COR-L47 (cell line): ENCODE measurements around the gene GALNT12.
A peak's percentile ranks its signal among the peaks of the same experiment; 100 is the strongest.

Experiments
- DNase-seq: peaks from one replicate; lab custom pipeline; 2025; lab: John Stamatoyannopoulos, UW

The GALNT12 gene

DNA sequence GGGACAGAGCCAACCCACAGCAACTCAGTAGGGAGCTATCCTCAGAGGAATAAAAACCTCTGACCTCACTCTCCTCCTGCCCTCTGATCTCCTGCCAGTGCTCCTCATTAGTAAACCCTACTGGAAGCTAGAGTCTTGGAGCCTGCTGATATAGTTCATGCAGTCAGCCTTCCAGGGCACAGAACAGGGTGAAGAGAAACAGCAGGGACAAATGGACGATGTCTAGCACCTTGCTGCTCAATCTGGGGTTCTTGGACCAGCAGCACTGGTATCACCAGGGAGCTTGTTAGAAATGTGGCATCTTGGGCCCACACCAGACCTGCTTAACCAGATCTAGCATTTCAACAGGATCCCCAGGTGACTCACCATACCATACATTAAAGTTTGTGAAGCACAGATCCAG is 5.5 kb upstream of the GALNT12 start:
- no peak for DNase-seq

DNA sequence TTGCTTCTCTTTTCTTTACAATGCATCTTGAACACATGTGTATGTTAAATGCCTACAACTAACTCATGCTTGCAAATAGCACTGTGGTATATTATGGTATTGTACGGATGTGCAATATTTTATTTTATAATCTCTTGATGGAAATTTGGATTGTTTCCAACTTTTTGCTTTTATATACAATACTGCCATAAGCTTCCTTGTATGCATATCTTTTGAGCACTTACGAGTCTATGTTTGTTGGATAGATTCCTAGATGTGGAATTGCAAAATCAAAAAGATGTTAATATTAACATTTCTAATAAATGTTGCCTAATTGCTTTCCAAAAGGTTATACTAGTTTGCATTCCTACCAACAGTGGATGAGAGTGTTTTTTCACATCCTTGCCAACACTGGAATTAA is 3.4 kb upstream of the GALNT12 start:
- no peak for DNase-seq

GRCh38 chr9:98805506-98806272 is 1.8 kb upstream of the GALNT12 start:
- no peak for DNase-seq

DNA sequence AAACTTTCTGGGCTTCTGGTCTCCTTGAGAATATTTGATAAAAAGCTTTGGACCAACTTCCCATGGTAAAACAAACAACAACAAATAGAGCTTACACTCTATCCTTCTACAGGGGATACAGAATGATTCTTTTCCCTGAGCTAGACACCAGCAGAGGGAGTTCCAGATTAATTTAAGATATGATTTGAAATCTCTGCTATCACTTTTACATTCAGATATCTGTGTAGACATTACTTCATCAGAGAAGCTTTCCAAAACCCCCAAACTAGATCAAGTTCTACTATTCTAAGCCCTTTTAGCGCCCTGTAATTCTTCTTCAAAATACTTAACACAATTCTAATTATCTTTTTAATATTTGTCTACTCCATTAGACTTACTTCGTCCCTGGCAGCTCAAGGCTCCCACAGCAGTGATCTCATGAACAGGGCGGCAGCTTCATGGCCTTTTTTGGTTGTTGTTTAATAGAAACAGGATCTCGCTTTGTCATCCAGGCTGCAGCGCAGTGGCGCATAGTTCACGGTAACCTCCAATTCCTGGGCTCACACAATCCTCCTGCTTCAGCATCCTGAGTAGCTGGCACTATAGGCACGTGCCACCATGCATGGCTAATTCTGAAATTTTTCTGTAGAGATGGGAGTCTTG is 955 bp upstream of the GALNT12 start:
- DNase-seq = peak; percentile 8

GRCh38 chr9:98807814-98808195 is 335 bp downstream of the GALNT12 start:
- DNase-seq = peak; percentile 12

GRCh38 chr9:98808411-98808815 is 943 bp downstream of the GALNT12 start:
- no peak for DNase-seq

DNA sequence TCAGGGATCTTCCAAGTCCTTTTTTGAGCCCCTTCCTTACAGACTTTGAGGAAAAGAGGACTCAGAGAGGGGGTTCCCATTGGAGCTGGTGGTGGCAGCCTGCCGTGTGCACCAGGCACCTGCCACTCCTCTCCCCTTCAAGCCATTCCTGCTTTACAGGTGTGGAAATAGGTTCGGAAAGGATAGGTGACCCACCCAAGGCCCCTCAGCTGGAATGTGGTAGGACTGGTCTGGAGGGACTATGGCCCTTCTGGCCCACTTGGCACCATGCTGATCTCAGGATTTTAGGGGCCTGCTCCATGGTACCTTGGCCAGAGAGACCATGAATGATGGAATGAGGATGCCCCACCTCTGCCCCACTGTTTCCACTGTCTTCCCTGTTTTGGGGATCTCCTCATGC is 1.4 kb downstream of the GALNT12 start:
- DNase-seq = no peak

DNA sequence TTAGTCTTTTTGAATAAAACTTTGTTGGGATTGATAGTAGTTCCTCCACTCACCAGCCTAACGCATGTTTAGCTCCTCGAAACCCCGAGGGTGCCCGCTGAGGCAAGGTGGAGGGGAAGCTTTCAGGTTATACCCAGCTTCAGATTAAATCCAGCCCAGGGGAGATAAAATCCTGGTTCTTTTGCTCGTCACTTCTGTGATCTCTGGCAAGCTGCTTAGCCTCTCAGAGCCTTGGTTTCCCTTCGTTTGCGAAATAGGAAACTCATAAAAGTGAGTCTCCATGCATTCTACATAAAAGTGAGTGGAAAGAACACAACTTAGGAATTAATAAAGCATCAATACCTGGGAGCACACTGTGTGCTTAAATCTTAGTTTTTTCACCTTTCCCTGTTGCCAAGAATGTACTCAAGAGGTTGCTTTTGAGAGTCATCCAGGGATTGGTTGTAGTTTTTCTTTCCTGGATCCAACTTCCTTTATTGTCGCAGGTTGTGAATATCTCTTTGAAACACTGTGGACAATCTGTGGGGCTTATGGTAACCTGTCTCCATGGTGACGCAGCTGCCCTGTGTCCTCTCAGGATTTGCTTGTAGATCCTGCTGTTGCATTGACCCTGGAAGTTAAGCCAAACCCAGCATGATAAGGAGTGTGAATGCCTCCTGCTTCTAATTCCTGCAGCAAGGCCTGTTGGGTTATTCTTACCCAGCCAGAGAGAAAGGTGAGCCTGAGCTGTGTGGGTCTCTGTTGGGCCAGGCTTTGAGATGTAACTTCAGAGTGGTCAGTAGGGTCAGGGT is 2.0 kb downstream of the GALNT12 start:
- peak; percentile 13 for DNase-seq

- no peak for DNase-seq
These were observed 2.8 kb downstream of the GALNT12 start for GRCh38 chr9:98810102-98810842.

DNA sequence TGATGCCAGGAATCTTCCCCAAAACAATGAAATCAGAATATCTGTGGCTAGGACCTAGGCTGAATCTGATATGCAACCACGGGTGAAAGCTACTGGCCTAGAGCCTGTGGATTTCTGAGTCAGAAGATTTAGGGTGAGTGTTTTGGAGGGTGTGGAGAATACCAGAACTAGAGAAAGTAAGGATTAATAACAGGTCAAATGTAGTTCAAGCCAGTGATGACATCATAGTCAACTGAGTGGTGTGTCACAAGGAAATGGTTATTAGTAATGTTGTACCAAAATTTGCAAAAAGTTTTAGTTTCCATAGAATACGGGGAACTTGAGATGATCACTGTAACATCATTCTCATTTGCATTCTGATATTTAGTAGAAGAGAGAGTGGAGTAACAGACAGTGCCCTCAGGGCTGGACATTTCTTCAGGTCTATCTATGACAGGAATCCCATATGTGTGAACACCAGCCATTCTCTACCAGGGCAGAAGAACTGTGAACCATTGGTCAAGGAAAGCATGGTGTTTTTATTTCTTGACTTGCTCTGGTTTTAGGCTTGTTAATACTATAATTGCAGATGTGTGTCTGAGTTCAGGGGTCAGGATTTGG is 3.7 kb downstream of the GALNT12 start:
- no peak for DNase-seq

DNA sequence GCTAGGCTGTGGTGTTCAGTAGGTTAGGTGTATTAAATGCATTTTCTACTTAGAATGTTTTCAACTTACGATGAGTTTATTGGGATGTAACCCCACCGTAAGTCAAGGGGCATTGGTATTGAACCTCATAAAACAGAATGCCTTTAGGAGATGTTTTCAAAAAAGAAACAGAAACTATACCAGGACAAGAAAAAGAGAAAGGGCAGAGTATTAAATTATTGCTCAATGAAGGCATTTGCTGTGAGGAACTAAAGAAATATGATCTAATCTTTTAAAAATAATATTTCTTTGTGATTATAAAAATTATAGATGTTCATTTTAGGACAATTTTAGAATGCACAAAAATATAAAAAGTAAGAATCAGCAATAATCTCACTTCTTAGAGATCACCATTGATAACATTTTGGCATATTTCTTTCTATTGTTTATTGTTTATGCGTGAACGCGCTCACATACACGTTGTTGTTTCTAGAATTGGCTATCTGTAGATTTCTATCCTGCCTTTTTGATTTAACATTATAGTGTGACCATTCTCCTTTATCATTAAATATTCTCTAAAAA is 8.0 kb downstream of the GALNT12 start:
- DNase-seq = no peak

DNA sequence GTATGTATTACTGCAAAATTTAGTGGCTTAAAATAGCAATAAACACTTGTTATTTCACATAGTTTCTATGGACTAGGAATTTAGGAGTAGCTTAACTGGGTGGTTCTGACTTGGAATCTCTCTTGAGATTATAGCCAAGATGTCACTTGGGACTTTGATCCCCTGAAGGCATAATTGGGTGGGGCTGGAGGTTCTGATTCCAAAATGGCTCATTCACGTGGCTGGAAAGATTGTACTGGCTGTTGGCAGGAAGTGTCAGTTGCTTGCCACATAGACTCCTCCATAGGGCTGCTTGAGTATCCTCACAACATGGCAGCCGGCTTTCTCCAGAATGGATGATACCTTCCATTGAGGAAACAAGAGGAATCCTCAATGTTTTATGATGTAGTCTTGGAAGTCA is 11.3 kb downstream of the GALNT12 start:
- DNase-seq = no peak

- no peak for DNase-seq
These were observed 11.8 kb downstream of the GALNT12 start for GRCh38 chr9:98819231-98819630.

DNA sequence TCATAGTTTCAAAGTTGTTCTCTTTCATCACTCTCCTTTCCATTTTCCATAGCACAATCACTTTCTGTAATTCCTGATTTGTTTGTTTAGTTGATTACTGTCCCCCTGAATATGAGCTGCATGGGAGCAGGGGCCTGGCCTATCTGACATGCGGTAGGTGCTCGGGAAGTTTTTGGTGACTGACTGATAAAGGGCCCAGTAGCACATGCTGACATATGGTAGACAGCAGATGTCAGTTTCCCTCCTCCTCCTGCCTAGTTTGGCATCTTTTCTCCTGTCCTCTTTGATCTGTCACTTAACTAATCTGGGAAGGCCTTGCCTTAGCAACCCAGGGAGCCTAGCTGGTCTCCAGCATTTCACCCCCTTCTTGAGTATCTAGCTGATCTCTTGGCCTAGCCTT is 14.4 kb downstream of the GALNT12 start:
- DNase-seq = no peak

DNA sequence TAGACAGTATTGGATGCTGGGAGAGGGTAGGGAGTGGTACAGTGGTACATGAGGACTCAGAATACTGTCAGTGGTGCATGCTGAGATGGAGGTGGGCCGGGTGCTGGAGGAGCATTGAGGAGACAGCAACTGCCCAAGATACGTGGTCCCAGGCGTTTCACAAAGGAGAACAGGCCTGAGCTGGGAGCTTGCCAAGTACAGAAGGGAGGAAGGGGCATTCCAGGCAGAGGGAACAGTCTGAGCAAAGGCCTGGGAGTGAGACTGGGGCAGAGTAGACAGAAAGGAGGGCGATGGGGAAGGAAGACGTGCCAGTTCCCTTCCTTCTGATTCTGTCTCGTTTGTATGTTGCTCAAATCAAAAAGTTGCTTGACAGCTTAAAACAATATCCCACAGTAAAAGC is 15.2 kb downstream of the GALNT12 start:
- no peak for DNase-seq

DNA sequence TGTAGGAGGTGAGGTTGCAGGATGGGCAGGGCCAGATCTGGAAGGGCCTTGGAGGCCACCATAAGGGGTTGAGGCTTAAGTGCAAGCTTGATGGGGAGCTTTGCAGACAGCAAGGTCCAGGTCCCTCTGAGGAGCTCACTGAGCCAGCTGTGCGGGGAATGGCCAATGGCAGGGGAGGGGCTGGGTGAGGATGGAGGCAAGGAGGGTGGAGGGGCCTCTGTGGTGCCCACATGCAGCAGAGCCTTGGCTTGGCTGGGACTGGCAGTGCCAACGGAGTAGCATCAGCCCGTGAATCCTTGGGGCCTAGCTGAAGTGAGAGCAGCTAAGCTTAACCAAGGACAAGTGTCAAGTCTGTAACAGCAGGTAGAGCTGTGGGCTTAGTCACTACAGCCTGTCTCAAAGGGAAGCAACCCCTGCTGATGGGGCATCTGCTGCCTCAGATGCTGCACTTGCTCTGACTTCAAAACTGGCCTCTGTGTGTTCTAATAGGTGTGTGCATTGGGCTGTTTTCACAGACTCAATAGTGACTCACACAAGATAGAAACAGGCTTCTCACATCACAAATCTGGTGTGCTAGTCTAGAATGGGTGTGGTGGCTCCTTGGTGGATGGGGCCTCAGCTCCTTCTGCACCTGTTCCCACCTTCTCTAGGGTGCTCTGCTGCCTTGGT is 16.3 kb downstream of the GALNT12 start:
- no peak for DNase-seq

DNA sequence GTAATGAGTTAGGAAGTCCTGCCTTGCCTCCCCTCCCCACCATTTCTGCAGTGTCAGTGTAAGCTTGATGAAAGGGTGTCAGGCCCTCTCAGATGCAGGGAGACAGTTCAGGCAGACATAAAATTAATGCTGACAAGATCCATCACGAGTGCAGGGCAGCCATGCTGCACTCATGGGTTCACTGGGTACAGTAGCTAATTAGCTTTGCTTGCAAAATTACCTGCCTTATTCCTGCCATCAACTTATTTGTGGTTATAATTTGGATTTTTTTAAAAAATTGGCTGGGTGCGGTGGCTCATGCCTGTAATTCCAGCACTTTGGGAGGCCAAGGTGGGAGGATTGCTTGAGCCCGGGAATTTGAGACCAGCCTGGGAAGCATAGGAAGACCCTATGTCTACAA is 17.9 kb downstream of the GALNT12 start:
- DNase-seq = no peak

DNA sequence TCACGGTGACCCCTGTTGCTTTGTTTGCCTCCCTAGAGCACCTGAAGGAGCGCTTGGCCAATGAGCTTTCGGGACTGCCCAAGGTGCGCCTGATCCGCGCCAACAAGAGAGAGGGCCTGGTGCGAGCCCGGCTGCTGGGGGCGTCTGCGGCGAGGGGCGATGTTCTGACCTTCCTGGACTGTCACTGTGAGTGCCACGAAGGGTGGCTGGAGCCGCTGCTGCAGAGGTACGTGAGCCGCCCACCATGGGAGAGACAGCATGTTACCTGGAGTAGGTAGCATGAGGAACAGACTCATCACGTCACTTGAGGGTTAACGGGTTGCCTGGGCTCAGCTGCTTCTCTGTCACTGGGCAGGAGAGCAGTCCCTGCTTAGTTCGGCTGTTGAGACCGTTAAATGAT is 19.2 kb downstream of the GALNT12 start:
- no peak for DNase-seq

DNA sequence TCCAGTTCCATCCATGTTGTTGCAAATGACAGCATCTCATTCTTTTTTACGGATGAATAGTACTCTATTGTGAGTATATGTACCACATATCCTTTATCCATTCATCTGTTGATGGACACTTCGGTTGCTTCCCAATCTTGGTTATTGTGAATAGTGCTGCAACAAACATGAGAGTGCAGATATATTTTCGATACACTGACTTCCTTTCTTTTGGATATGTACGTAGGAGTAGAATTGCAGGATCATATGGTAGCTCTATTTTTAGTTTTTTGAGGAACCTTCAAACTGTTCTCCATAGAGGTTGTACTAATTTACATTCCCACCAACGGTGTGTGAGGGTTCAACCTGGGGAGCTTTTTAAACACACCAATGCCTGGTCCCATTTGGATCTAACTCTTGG is 22.3 kb downstream of the GALNT12 start:
- no peak for DNase-seq

DNA sequence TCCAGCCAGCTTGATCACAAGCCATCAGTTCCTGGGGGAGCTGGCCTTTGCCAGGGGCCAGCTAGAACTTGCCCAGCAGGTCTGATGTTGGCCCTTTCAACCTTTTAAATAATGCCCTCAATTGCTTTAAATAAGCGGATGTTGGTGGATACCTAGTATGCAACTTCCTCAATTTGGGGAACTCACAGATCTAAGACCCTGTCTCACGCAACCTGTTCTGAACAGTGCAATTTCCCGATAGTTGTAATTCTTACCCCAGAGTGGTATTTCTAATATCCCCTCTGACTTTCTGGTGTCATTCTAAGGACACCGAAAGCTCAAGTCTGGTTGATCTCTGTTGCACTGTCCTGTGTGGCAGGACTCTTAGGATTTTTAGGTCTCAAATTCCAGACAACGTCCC is 23.1 kb downstream of the GALNT12 start:
- no peak for DNase-seq

- DNase-seq = no peak
These were observed 24.2 kb downstream of the GALNT12 start for GRCh38 chr9:98831696-98832095.
